Measurements from ENCODE around the gene DGKI. TPM values are rescaled to one million over a fixed set of nuclear protein-coding genes. Genes with fewer than 3 reads are reported as not detected.

Gene DGKI
- total RNA-seq, 2 experiments from 2014 or later: 1.8 to 2.2 TPM

DNA sequence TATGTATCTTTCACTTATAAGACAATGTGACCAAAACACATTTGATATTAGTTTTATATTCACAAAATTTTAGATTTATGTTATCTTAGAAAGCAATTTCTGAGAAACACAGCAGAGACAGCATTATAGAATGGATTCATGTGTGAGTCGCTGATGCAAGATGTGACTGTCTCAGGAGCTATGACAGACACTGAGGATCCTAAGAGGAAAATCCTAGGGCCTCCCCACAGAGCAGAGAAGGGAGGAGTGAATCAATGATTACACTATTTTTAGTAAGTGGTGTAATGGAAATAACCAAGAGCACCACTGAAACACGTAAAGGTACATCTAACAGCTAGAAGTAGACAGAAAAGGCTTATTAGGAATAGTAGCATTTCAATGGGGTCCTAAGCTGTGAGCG is 299.3 kb downstream of the DGKI start:
- Mint-ChIP-seq H3K9me3 (no peaks in the 10 kb centered on the region), H3K27me3 (no peaks in the 10 kb centered on the region), H3K27ac (no peak overlapping the region), H3K4me3 (no peak overlapping the region), H3K36me3 (no peaks in the 10 kb centered on the region), H3K4me1 (no peaks in the 10 kb centered on the region)
- no peak for DNase-seq

DNA sequence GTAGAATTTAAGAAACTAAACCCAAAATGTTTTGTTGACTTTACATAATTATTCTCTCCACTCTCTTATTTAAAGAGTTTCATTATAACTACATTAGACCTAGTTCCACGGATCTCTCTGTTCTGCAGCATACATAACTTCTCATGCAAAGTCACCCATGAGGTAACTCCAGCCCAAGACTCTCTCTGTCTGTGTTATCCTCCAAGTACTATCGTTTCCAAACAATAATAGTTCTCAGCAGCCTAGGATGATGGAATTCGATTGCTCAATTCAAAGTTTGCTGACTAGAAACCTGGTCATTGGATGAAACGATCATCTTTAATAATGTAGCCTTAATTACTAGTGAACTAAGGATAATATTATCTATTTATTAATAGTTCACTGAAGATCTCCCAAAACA is 300.1 kb downstream of the DGKI start:
- no peak overlapping the region for H3K27ac Mint-ChIP-seq
- no peak overlapping the region for H3K4me3 Mint-ChIP-seq
- H3K36me3 Mint-ChIP-seq: no peaks in the 10 kb centered on the region
- H3K4me1 Mint-ChIP-seq: no peaks in the 10 kb centered on the region
- H3K27me3 Mint-ChIP-seq: no peaks in the 10 kb centered on the region
- DNase-seq: no peak
- no peaks in the 10 kb centered on the region for H3K9me3 Mint-ChIP-seq

GRCh38 chr7:137546009-137546408 is 300.8 kb downstream of the DGKI start:
- no peak overlapping the region for H3K4me3 Mint-ChIP-seq
- peaks cover 1% of the 10 kb centered on the region for H3K9me3 Mint-ChIP-seq

GRCh38 chr7:137545059-137545716 is 301.6 kb downstream of the DGKI start:
- Mint-ChIP-seq H3K27me3 (no peaks in the 10 kb centered on the region), H3K9me3 (peaks cover 1% of the 10 kb centered on the region), H3K4me3 (no peak overlapping the region), H3K36me3 (no peaks in the 10 kb centered on the region), H3K27ac (no peak overlapping the region), H3K4me1 (no peaks in the 10 kb centered on the region)
- no peak for DNase-seq

More at GRCh38 chr7:137546009-137546408, 300.8 kb downstream of the DGKI start:
- H3K4me1 Mint-ChIP-seq: no peaks in the 10 kb centered on the region
- no peak overlapping the region for H3K27ac Mint-ChIP-seq
- no peak for DNase-seq
- H3K36me3 Mint-ChIP-seq: no peaks in the 10 kb centered on the region
- no peaks in the 10 kb centered on the region for H3K27me3 Mint-ChIP-seq

GRCh38 chr7:137544453-137545058 is 302.2 kb downstream of the DGKI start:
- no peaks in the 10 kb centered on the region for H3K36me3 Mint-ChIP-seq
- no peaks in the 10 kb centered on the region for H3K27me3 Mint-ChIP-seq

DNA sequence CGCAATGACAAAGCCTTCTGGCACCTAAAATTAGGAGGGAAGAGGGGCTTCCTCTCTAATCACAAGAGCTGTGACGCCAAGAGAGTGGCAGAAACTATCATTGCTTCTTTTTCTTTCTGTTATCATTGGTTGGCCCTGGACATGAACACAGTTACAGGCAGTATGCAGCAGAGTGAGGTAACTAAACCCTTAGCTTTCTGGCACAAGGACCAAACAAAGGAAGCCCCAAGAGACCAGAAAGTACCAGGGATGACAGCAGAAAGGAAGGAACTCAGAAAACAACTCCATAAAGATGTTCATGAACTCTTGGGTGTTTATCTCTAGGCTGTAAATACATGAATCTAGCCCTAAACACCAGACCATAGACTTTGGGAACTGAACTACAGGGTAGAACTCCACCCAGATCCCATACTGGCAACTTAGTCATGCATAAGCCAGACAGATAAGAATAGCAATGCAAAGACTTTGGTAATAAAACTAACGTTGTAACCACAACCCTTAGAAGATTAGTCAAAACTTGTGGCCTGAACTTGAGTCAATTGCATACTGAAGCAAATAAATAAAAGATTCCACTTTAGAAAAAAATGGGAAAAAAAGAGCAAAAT is 307.6 kb downstream of the DGKI start:
- H3K36me3 Mint-ChIP-seq: no peaks in the 10 kb centered on the region
- no peak for DNase-seq

More at GRCh38 chr7:137544453-137545058, 302.2 kb downstream of the DGKI start:
- H3K4me1 Mint-ChIP-seq: no peaks in the 10 kb centered on the region
- H3K27ac Mint-ChIP-seq: no peak overlapping the region
- H3K9me3 Mint-ChIP-seq: peaks cover 1% of the 10 kb centered on the region
- no peak for DNase-seq
- no peak overlapping the region for H3K4me3 Mint-ChIP-seq

DNA sequence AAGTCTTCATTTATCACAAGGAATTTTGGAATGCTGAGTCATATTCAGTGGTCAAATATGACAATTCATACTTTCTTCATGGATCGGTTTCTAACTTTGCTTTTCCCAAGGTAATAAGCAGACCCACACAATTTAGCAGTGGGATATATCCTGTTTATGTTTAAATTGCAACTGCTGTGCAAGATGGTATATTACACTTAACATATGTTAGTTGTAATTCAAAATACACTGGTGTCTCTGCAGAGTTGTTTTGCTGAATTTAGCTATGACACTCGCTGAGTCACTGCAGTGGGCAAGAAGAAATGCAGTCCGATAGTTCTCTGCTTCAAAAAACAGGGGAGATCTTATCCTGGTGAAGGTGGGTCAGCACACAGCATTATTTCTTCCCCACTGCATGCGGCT is 308.4 kb downstream of the DGKI start:
- Mint-ChIP-seq H3K9me3 (peaks cover 1% of the 10 kb centered on the region), H3K27ac (no peak overlapping the region), H3K27me3 (no peaks in the 10 kb centered on the region), H3K36me3 (no peaks in the 10 kb centered on the region), H3K4me3 (no peak overlapping the region), H3K4me1 (no peaks in the 10 kb centered on the region)
- DNase-seq: no peak

More for the DNA sequence above, 307.6 kb downstream of the DGKI start:
- H3K4me3 Mint-ChIP-seq: no peak overlapping the region
- H3K9me3 Mint-ChIP-seq: peaks cover 1% of the 10 kb centered on the region
- H3K4me1 Mint-ChIP-seq: no peaks in the 10 kb centered on the region
- H3K27ac Mint-ChIP-seq: no peak overlapping the region
- H3K27me3 Mint-ChIP-seq: no peaks in the 10 kb centered on the region

GRCh38 chr7:137535579-137535978 is 311.2 kb downstream of the DGKI start:
- no peaks in the 10 kb centered on the region for H3K9me3 Mint-ChIP-seq
- H3K27ac Mint-ChIP-seq: no peak overlapping the region
- H3K27me3 Mint-ChIP-seq: no peaks in the 10 kb centered on the region
- H3K36me3 Mint-ChIP-seq: no peaks in the 10 kb centered on the region
- H3K4me1 Mint-ChIP-seq: no peaks in the 10 kb centered on the region
- no peak for DNase-seq
- no peak overlapping the region for H3K4me3 Mint-ChIP-seq

DNA sequence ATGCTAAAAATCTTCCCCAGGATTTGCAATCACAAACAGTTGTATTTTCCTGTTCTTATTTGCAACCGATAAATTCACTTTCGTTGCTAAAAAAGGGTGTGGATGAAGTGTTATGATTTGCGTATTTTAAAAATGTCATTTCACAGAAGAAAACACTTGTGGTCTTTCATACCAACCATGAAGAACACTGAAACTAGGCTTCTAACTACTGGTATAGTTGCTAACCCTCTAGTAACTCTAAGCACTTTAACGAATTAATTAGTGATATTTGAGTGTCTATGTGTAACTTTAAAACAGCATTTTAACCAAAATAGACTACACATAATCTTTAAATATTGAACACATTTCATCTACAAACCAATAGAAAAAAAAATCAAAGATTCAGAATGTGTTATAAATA is 315.1 kb downstream of the DGKI start:
- no peak for DNase-seq
- no peak overlapping the region for H3K4me3 Mint-ChIP-seq
- no peaks in the 10 kb centered on the region for H3K36me3 Mint-ChIP-seq
- H3K4me1 Mint-ChIP-seq: no peaks in the 10 kb centered on the region
- no peaks in the 10 kb centered on the region for H3K9me3 Mint-ChIP-seq
- H3K27ac Mint-ChIP-seq: no peak overlapping the region
- no peaks in the 10 kb centered on the region for H3K27me3 Mint-ChIP-seq

DNA sequence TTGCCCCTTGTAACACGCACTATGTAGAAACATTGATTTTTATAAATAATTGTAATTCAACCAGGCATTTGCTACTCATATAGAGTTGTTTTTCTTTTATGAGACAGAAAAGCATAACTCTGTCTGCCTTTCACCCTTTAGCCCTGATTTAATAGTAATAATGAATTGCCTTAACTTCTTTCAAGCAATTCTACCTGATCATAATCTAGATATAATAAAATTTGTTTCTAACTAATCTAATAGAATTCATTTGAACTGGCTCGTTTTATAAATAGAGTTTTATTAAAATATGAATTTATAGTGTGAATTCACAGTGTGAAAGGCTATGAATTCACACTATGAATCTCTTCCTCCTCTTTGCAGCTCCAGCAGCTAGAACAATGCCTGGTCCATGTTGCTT is 319.1 kb downstream of the DGKI start:
- Mint-ChIP-seq H3K27ac (no peak overlapping the region), H3K9me3 (no peaks in the 10 kb centered on the region), H3K4me3 (no peak overlapping the region), H3K4me1 (no peaks in the 10 kb centered on the region), H3K36me3 (no peaks in the 10 kb centered on the region), H3K27me3 (peaks cover 3% of the 10 kb centered on the region)
- no peak for DNase-seq

DNA sequence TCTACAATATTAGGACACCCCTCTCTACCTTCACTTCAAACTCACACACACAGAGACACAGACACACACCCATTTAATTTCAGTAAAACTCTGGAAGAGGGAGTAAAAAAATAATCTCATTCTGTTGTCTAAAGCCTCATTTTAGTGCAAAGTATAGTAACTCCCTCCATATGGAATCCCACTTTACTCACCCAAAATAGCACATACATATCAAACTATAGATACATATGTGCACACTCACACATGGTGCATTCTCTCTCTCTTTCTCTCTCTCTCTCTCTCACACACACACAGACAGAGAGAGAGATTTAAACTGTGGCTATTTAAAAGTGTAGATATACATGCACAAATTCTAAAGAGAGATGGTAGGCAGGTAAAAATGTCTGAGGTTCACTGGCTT is 323.6 kb downstream of the DGKI start:
- no peaks in the 10 kb centered on the region for H3K36me3 Mint-ChIP-seq
- no peak for DNase-seq
- H3K4me3 Mint-ChIP-seq: no peak overlapping the region
- peaks cover 3% of the 10 kb centered on the region for H3K27me3 Mint-ChIP-seq
- no peaks in the 10 kb centered on the region for H3K4me1 Mint-ChIP-seq
- no peaks in the 10 kb centered on the region for H3K9me3 Mint-ChIP-seq
- no peak overlapping the region for H3K27ac Mint-ChIP-seq

- no peak overlapping the region for H3K4me3 Mint-ChIP-seq
- no peaks in the 10 kb centered on the region for H3K4me1 Mint-ChIP-seq
- peaks cover 3% of the 10 kb centered on the region for H3K27me3 Mint-ChIP-seq
- H3K9me3 Mint-ChIP-seq: no peaks in the 10 kb centered on the region
- no peak overlapping the region for H3K27ac Mint-ChIP-seq
- no peaks in the 10 kb centered on the region for H3K36me3 Mint-ChIP-seq
- DNase-seq: no peak
These were observed 325.3 kb downstream of the DGKI start for GRCh38 chr7:137521451-137521850.

DNA sequence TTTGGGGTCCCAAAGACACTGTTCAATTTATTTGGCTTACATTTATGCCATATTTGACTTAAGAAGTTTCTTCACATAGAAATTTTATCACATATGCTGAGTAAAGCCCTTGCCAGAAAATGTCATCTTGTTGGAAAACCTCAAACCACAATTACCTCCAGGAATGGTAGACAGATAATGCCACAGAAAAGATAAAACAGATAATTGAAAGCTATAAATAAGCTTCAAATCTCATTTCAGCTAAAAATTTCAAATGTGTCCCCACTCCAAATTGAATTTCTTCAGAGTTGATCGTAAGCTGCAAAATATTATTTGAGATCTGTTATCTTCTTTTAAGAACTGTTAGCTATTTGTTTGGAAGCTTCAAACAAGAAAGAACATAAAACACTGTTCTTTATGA is 326.8 kb downstream of the DGKI start:
- Mint-ChIP-seq H3K9me3 (no peaks in the 10 kb centered on the region), H3K27ac (no peak overlapping the region), H3K36me3 (no peaks in the 10 kb centered on the region), H3K27me3 (no peaks in the 10 kb centered on the region), H3K4me1 (no peaks in the 10 kb centered on the region), H3K4me3 (no peak overlapping the region)
- no peak for DNase-seq

GRCh38 chr7:137519181-137519691 is 327.5 kb downstream of the DGKI start:
- no peaks in the 10 kb centered on the region for H3K36me3 Mint-ChIP-seq
- no peaks in the 10 kb centered on the region for H3K4me1 Mint-ChIP-seq
- no peak for DNase-seq
- H3K4me3 Mint-ChIP-seq: no peak overlapping the region
- peaks cover 1% of the 10 kb centered on the region for H3K9me3 Mint-ChIP-seq
- no peaks in the 10 kb centered on the region for H3K27me3 Mint-ChIP-seq
- no peak overlapping the region for H3K27ac Mint-ChIP-seq

DNA sequence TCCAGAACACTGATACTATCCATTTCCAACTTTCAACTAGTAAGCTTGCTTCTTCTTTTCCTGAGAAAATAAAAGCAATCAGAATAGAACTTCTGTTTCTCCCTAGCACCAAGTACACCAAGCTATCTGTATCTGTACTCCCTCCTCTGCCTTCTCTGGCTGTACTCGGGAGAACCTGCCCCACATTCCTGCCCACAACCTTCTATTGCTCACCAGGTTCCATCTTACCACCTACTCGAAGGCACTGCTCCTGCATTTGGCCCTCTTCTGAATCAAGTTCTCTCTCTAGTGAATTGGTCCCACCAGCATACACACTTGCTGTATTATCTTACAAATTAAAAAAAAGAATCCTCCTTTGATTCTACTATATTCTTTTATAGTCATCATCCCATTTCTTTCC is 333.7 kb downstream of the DGKI start:
- H3K4me3 Mint-ChIP-seq: no peak overlapping the region
- no peaks in the 10 kb centered on the region for H3K36me3 Mint-ChIP-seq
- no peaks in the 10 kb centered on the region for H3K27me3 Mint-ChIP-seq
- H3K4me1 Mint-ChIP-seq: no peaks in the 10 kb centered on the region
- no peak for DNase-seq
- H3K27ac Mint-ChIP-seq: no peak overlapping the region
- peaks cover 2% of the 10 kb centered on the region for H3K9me3 Mint-ChIP-seq

GRCh38 chr7:137507096-137507495 is 339.7 kb downstream of the DGKI start:
- Mint-ChIP-seq H3K4me1 (no peaks in the 10 kb centered on the region), H3K4me3 (no peak overlapping the region), H3K36me3 (no peaks in the 10 kb centered on the region), H3K27ac (no peak overlapping the region), H3K9me3 (no peaks in the 10 kb centered on the region), H3K27me3 (no peaks in the 10 kb centered on the region)
- no peak for DNase-seq

Measured in activated naive CD8-positive, alpha-beta T cell treated with anti-CD3 and anti-CD28 coated beads for 36 hours (primary cell).